ENCODE results near the gene ENAH.

Gene ENAH

GRCh38 chr1:225559902-225560301 lies 93.0 kb downstream of the ENAH start:
- no peak for DNase-seq (ENCODE audit: low read depth in 3 of 3)

GRCh38 chr1:225559326-225559725 lies 93.6 kb downstream of the ENAH start:
- DNase-seq (ENCODE audit: low read depth in 3 of 3): no peak

GRCh38 chr1:225556694-225557093 lies 96.2 kb downstream of the ENAH start:
- DNase-seq (ENCODE audit: low read depth in 3 of 3): no peak

- DNase-seq (ENCODE audit: low read depth in 3 of 3): no peak
Measured at GRCh38 chr1:225555821-225556220, 97.1 kb downstream of the ENAH start.

GRCh38 chr1:225554216-225554812 lies 98.6 kb downstream of the ENAH start:
- no peak for DNase-seq (ENCODE audit: low read depth in 3 of 3)

GRCh38 chr1:225549821-225550220 lies 103.1 kb downstream of the ENAH start:
- no peak for DNase-seq (ENCODE audit: low read depth in 3 of 3)

- no peak for DNase-seq (ENCODE audit: low read depth in 3 of 3)
Measured at GRCh38 chr1:225548140-225548857, 104.6 kb downstream of the ENAH start.

- no peak for DNase-seq (ENCODE audit: low read depth in 3 of 3)
Measured at GRCh38 chr1:225545649-225546048, 107.3 kb downstream of the ENAH start.

- no peak for DNase-seq (ENCODE audit: low read depth in 3 of 3)
Measured at GRCh38 chr1:225544924-225545323, 108.0 kb downstream of the ENAH start.

GRCh38 chr1:225544263-225544662 lies 108.7 kb downstream of the ENAH start:
- no peak for DNase-seq (ENCODE audit: low read depth in 3 of 3)

GRCh38 chr1:225543350-225543749 lies 109.6 kb downstream of the ENAH start:
- DNase-seq (ENCODE audit: low read depth in 3 of 3): no peak

- DNase-seq (ENCODE audit: low read depth in 3 of 3): no peak
Measured at GRCh38 chr1:225541383-225541782, 111.5 kb downstream of the ENAH start.

- DNase-seq (ENCODE audit: low read depth in 3 of 3): no peak
Measured at GRCh38 chr1:225539575-225539974, 113.3 kb downstream of the ENAH start.

GRCh38 chr1:225539069-225539468 lies 113.9 kb downstream of the ENAH start:
- no peak for DNase-seq (ENCODE audit: low read depth in 3 of 3)

- DNase-seq (ENCODE audit: low read depth in 3 of 3): no peak
Measured at GRCh38 chr1:225537554-225538251, 115.2 kb downstream of the ENAH start.

- DNase-seq (ENCODE audit: low read depth in 3 of 3): no peak
Measured at GRCh38 chr1:225535280-225535679, 117.6 kb downstream of the ENAH start.

- DNase-seq (ENCODE audit: low read depth in 3 of 3): no peak
Measured at GRCh38 chr1:225534772-225535171, 118.2 kb downstream of the ENAH start.

- no peak for DNase-seq (ENCODE audit: low read depth in 3 of 3)
Measured at GRCh38 chr1:225534135-225534534, 118.8 kb downstream of the ENAH start.

- no peak for DNase-seq (ENCODE audit: low read depth in 3 of 3)
Measured at GRCh38 chr1:225533238-225533637, 119.7 kb downstream of the ENAH start.

GRCh38 chr1:225532240-225532944 lies 120.5 kb downstream of the ENAH start:
- DNase-seq (ENCODE audit: low read depth in 3 of 3): no peak

GRCh38 chr1:225529726-225530125 lies 123.2 kb downstream of the ENAH start:
- DNase-seq (ENCODE audit: low read depth in 3 of 3): no peak

- no peak for DNase-seq (ENCODE audit: low read depth in 3 of 3)
Measured at GRCh38 chr1:225527575-225527974, 125.3 kb downstream of the ENAH start.
